ENCODE results near the gene UPP2.

DNA sequence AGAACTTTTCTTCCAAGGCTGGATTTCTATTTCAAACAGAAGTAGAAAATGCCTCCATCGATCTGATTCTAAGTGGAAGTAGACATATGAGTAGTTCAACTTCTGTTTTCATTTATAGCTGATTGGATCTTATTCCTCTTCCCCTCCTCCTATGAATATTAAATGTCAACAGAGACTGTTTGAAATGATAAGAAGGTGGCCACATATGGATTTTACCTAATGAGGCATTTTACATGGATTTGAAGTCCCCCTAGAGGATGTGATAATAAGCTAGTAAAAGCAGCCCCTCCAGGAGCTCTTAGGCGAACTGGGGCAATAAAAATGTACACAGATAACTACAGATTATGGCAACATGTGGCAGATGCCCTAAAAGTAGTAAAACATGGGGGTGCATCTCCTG, 71.0 kb downstream of the UPP2 start:
- no peak for TF ChIP-seq POLR2A (IDR thresholded peaks at IDR 0.05)
- TF ChIP-seq, protein P1, sequence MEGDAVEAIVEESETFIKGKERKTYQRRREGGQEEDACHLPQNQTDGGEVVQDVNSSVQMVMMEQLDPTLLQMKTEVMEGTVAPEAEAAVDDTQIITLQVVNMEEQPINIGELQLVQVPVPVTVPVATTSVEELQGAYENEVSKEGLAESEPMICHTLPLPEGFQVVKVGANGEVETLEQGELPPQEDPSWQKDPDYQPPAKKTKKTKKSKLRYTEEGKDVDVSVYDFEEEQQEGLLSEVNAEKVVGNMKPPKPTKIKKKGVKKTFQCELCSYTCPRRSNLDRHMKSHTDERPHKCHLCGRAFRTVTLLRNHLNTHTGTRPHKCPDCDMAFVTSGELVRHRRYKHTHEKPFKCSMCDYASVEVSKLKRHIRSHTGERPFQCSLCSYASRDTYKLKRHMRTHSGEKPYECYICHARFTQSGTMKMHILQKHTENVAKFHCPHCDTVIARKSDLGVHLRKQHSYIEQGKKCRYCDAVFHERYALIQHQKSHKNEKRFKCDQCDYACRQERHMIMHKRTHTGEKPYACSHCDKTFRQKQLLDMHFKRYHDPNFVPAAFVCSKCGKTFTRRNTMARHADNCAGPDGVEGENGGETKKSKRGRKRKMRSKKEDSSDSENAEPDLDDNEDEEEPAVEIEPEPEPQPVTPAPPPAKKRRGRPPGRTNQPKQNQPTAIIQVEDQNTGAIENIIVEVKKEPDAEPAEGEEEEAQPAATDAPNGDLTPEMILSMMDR (IDR thresholded peaks at IDR 0.05) = no peak
